Ishikawa (cell line): ENCODE results near the gene BTAF1.

ENCODE experiments used
- CEBPB ChIP-seq: IDR thresholded peaks from 2 replicates; pipeline ENCODE4 v1.6.1; 2012
- CREB1 ChIP-seq: IDR thresholded peaks from 2 replicates; pipeline ENCODE4 v1.6.1; 2012; ENCODE audit warnings: low read depth
- EGR1 ChIP-seq: IDR thresholded peaks from 2 replicates; pipeline ENCODE4 v1.6.1; 2012
- EP300 ChIP-seq: IDR thresholded peaks from 2 replicates; pipeline ENCODE4 v1.6.1; 2012; ENCODE audit warnings: borderline replicate concordance
- FOXM1 ChIP-seq: IDR thresholded peaks from 2 replicates; pipeline ENCODE4 v1.6.1; 2012; ENCODE audit warnings: low read depth, borderline replicate concordance
- NFIC ChIP-seq: IDR thresholded peaks from 2 replicates; pipeline ENCODE4 v1.6.1; 2012
- RAD21 ChIP-seq: IDR thresholded peaks from 2 replicates; pipeline ENCODE4 v1.6.1; 2012; ENCODE audit warnings: low read depth
- TAF1 ChIP-seq: IDR thresholded peaks from 2 replicates; pipeline ENCODE4 v1.6.1; 2012; ENCODE audit warnings: low read depth, mild to moderate bottlenecking
- TCF12 ChIP-seq: IDR thresholded peaks from 2 replicates; pipeline ENCODE4 v1.6.1; 2012; ENCODE audit warnings: low read depth
- TEAD4 ChIP-seq: IDR thresholded peaks from 2 replicates; pipeline ENCODE4 v1.6.1; 2012
- YY1 ChIP-seq: IDR thresholded peaks from 2 replicates; pipeline ENCODE4 v1.6.1; 2012; ENCODE audit warnings: low read depth
- ZBTB7A ChIP-seq: IDR thresholded peaks from 2 replicates; pipeline ENCODE4 v1.6.1; 2012; ENCODE audit warnings: low read depth
- TF ChIP-seq, protein P1 (sequence below): IDR thresholded peaks from 2 replicates; pipeline ENCODE4 v1.6.1; 2012
- TF ChIP-seq, protein P2 (sequence below): IDR thresholded peaks from 2 replicates; pipeline ENCODE4 v1.6.1; 2012; ENCODE audit warnings: low read depth, mild to moderate bottlenecking
- TF ChIP-seq, protein P3 (sequence below): IDR thresholded peaks from 2 replicates; pipeline ENCODE4 v1.6.1; 2012

BTAF1 gene

DNA sequence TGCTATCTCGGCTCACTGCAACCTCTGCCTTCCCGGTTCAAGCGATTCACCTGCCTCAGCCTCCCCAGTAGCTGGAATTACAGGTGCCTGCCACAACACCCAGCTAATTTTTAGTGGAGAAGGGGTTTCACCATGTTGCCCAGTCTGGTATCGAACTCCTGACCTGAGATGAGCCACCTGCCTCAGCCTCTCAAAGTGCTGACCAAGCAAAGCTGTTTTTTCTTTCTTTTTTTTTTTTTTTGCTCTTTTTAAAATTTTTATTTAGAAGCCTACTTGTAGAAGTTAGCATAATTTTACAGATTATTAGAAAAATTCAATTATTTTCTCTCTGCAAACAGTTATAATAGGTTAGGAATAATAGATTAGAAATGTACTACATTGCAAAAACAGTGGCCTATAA is 13.1 kb upstream of the BTAF1 start:
- TF ChIP-seq TCF12 (no peak), CREB1 (no peak), RAD21 (no peak), EGR1 (no peak)

DNA sequence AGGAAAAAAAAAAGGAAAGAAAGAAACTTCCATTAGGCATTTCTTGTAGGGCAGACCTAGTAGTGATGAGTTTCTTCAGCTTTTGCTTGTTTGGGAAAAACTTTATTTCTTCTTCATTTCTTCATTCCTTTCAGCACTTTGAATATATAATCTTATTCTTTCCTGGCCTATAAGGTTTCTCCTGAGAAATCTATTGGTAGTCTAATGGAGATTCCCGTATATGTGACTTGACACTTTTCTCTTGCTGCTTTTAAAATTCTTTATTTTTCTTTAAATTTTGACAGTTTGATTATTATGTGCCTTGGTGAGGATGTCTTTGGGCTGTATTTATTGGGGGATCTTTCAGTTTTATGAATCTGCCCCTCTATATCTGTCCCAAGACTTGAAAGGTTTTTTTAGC is 3.9 kb upstream of the BTAF1 start:
- no peak for TF ChIP-seq NFIC
- TF ChIP-seq TEAD4: no peak
- no peak for TF ChIP-seq TAF1
- TF ChIP-seq EGR1: no peak
- TF ChIP-seq, protein P1, sequence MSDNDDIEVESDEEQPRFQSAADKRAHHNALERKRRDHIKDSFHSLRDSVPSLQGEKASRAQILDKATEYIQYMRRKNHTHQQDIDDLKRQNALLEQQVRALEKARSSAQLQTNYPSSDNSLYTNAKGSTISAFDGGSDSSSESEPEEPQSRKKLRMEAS: no peak
- TF ChIP-seq TCF12: no peak
- TF ChIP-seq, protein P2, sequence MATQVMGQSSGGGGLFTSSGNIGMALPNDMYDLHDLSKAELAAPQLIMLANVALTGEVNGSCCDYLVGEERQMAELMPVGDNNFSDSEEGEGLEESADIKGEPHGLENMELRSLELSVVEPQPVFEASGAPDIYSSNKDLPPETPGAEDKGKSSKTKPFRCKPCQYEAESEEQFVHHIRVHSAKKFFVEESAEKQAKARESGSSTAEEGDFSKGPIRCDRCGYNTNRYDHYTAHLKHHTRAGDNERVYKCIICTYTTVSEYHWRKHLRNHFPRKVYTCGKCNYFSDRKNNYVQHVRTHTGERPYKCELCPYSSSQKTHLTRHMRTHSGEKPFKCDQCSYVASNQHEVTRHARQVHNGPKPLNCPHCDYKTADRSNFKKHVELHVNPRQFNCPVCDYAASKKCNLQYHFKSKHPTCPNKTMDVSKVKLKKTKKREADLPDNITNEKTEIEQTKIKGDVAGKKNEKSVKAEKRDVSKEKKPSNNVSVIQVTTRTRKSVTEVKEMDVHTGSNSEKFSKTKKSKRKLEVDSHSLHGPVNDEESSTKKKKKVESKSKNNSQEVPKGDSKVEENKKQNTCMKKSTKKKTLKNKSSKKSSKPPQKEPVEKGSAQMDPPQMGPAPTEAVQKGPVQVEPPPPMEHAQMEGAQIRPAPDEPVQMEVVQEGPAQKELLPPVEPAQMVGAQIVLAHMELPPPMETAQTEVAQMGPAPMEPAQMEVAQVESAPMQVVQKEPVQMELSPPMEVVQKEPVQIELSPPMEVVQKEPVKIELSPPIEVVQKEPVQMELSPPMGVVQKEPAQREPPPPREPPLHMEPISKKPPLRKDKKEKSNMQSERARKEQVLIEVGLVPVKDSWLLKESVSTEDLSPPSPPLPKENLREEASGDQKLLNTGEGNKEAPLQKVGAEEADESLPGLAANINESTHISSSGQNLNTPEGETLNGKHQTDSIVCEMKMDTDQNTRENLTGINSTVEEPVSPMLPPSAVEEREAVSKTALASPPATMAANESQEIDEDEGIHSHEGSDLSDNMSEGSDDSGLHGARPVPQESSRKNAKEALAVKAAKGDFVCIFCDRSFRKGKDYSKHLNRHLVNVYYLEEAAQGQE: no peak
- no peak for TF ChIP-seq EP300
- no peak for TF ChIP-seq FOXM1

DNA sequence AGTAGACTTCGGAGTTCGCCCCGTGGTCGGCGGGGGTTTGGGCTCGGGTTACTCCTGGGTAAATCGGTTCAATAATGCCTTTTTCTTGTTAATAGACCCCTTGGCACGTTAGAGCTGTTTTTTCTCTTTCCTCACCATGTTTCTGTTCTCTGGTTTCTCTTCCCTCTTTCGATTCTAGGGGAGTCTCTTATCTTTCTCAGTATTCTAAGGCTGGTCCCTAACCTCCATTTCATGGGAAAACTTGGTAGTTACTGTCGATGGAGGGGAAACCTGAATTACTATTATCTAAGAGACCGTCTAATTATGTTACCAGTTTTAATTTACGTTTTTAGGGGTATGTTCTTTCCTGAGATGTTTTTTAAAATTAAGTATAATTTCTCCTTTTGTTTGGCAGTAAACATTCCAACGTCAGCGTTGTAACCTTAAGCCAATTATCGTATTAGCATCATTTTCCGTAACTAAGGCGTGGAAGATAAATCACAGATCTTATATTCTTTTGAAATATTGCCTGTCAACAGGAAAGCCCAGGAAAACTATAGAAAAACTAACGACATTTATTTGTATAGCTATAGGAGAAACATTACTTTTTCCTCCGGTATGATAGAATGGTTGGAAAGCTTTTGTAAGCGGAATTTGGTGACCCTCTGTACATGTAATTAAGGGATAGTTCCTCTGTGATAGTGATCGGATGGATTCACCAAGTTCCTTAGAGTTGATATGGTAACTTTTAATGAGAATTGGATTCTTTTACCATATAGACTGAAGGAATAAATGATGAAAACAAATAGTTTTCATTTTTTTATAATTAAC is 847 bp downstream of the BTAF1 start:
- no peak for TF ChIP-seq FOXM1
- TF ChIP-seq, protein P2: no peak
- TF ChIP-seq ZBTB7A: no peak

DNA sequence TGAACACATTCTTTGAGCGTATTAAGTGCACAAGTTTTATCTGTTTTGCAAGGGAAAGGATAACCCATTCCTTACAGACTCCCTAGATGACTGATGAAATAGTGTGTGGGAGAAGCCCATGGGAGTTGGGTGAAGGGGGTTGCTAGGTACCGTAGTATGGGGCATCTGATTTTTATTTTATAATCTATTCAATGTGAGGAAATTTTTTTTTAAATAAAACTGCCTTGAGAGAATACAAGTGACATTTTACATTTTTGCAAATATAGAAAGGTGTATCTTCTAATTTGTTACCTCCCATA is 1.4 kb downstream of the BTAF1 start:
- TF ChIP-seq ZBTB7A (no peak), RAD21 (no peak), CEBPB (no peak), TCF12 (no peak), YY1 (no peak), TEAD4 (no peak), CREB1 (no peak), FOXM1 (no peak)
- TF ChIP-seq, protein P1: no peak

DNA sequence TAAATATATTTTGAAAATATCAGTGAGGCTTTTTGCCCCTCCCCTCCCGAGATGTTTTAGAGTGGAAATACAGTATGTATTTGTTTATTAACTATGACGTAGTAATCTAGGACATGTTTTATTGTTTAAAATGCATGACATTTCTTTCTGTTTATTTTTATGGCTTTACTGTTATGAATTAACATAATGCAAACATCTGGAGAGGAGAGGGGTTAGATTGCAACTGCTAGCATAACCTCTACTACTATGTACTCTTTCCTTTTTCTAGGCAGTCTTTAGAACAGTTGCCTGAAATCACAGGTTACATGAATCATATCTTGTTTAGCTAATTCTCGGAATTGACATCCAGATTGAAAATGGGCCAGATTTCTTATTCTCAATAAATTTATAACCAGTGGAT is 7.4 kb downstream of the BTAF1 start:
- TF ChIP-seq TCF12 (no peak), EGR1 (no peak), YY1 (no peak), TAF1 (no peak), RAD21 (no peak), NFIC (no peak), CEBPB (no peak), EP300 (no peak), ZBTB7A (no peak), TEAD4 (no peak), FOXM1 (no peak), CREB1 (no peak)
- TF ChIP-seq, protein P2: no peak
- TF ChIP-seq, protein P1: no peak
- TF ChIP-seq, protein P3, sequence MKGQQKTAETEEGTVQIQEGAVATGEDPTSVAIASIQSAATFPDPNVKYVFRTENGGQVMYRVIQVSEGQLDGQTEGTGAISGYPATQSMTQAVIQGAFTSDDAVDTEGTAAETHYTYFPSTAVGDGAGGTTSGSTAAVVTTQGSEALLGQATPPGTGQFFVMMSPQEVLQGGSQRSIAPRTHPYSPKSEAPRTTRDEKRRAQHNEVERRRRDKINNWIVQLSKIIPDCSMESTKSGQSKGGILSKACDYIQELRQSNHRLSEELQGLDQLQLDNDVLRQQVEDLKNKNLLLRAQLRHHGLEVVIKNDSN: no peak
